ACHN (cell line): Measurements from ENCODE around the gene RNF115.

Experiments used
- DNase-seq: peaks from one replicate; pipeline ENCODE4 v3.0.0-alpha.2; 2015
- in situ Hi-C: cut with HindIII; loops from 2 replicates; pipeline ENCODE4 v1.10.0; 2017; ENCODE audit warnings: low sequenced_read_pairs, low pct_ligation_motif_present, low pct_unique_long_range_greater_than_20kb

The RNF115 gene

GRCh38 chr1:145689922-145690321 is 134.0 kb downstream of the RNF115 start:
- no peak for DNase-seq
- in situ Hi-C loops, result no loop called here

DNA sequence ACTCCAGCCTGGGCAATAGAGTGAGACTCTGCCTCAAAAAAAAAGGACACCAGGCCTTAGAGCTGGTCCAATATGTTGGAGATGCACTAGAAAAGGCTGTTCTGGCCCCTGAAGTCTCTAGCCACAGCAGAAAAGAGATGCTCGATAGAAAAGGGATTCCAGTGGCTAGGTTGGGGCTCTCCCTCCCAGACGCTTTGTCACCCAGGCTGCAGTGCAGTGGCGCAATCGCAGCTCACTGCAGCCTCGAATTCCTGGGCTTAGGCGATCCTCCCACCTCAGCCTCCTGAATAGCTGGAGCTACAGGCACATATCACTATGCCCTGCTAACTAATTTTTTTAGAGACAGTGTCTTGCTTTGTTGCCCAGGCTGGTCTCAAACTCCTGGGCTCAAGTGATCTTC is 135.0 kb downstream of the RNF115 start:
- in situ Hi-C loops, result no loop called here

More for the DNA sequence above, 135.0 kb downstream of the RNF115 start:
- DNase-seq, result no peak
